GM23248 (cell line): ENCODE measurements around the gene HERC6. TPM values are rescaled to one million over a fixed set of nuclear protein-coding genes. Genes with fewer than 3 reads are reported as not detected.

ENCODE experiments used
- DNase-seq: peaks from one replicate; pipeline ENCODE4 v3.0.0-alpha.2; 2015
- H2AFZ ChIP-seq: fragments of 200-600 bp; sonication (generic); 2 replicates; pipeline ENCODE4 v1.6.1; 2016; ENCODE audit warnings: antibody characterized with exemption
- H3F3A ChIP-seq: fragments of 200-600 bp; sonication (generic); 2 replicates; pipeline ENCODE4 v1.6.1; 2016; ENCODE audit warnings: mild to moderate bottlenecking, antibody characterized with exemption, mixed run types; ENCODE audit not compliant: insufficient read depth
- H3K27ac ChIP-seq: fragments of 200-600 bp; sonication (generic); 2 replicates; pipeline ENCODE4 v1.5.1; 2016; ENCODE audit warnings: mild to moderate bottlenecking
- H3K27me3 ChIP-seq: fragments of 200-600 bp; sonication (generic); replicated peaks from 2 replicates; pipeline ENCODE4 v1.6.1; 2016; ENCODE audit warnings: mild to moderate bottlenecking; ENCODE audit not compliant: insufficient read depth
- H3K36me3 ChIP-seq: fragments of 200-600 bp; sonication (generic); 2 replicates; pipeline ENCODE4 v1.6.1; 2016; ENCODE audit warnings: low read depth, mild to moderate bottlenecking
- H3K4me1 ChIP-seq: fragments of 200-600 bp; sonication (generic); 2 replicates; pipeline ENCODE4 v1.6.1; 2016; ENCODE audit warnings: mild to moderate bottlenecking; ENCODE audit not compliant: insufficient read depth
- H3K4me2 ChIP-seq: fragments of 200-600 bp; sonication (generic); one replicate; pipeline ENCODE4 v1.6.1; 2016; ENCODE audit warnings: mild to moderate bottlenecking; ENCODE audit not compliant: unreplicated experiment
- H3K4me3 ChIP-seq: fragments of 200-600 bp; sonication (generic); 2 replicates; pipeline ENCODE4 v1.5.1; 2016; ENCODE audit warnings: mild to moderate bottlenecking
- H3K79me2 ChIP-seq: fragments of 200-600 bp; sonication (generic); 2 replicates; pipeline ENCODE4 v1.6.1; 2016; ENCODE audit warnings: mild to moderate bottlenecking; ENCODE audit not compliant: insufficient read depth
- H3K9ac ChIP-seq: fragments of 200-600 bp; sonication (generic); 2 replicates; pipeline ENCODE4 v1.6.1; 2016; ENCODE audit warnings: mild to moderate bottlenecking
- H3K9me2 ChIP-seq: fragments of 200-600 bp; sonication (generic); 2 replicates; pipeline ENCODE4 v1.6.1; 2016; ENCODE audit warnings: mixed run types, mild to moderate bottlenecking, moderate library complexity; ENCODE audit not compliant: insufficient read depth
- H3K9me3 ChIP-seq: fragments of 200-600 bp; sonication (generic); one replicate; pipeline ENCODE4 v1.6.1; 2017; ENCODE audit warnings: low read depth
- H4K20me1 ChIP-seq: fragments of 200-600 bp; sonication (generic); 2 replicates; pipeline ENCODE4 v1.6.0; 2016; ENCODE audit not compliant: insufficient read depth
- EZH2 ChIP-seq: fragments of 200-600 bp; sonication (generic); IDR thresholded peaks from 2 replicates; pipeline ENCODE4 v1.6.1; 2018; ENCODE audit warnings: antibody characterized with exemption, mild to moderate bottlenecking; ENCODE audit not compliant: insufficient read depth, poor library complexity, severe bottlenecking
- EZH2phosphoT487 ChIP-seq: fragments of 200-600 bp; sonication (generic); IDR thresholded peaks from 2 replicates; pipeline ENCODE4 v1.6.1; 2018; ENCODE audit warnings: antibody characterized with exemption, moderate library complexity, mild to moderate bottlenecking, low read depth; ENCODE audit not compliant: insufficient read depth
- WGBS, 2 experiments: methylation state at CpG; one replicate each; pipeline ENCODE4 v1.1.6; 2015 to 2017; ENCODE audit warnings: low lambda C conversion rate in 2 of 2, low coverage in 1 of 2; ENCODE audit errors: missing lambda C conversion rate in 2 of 2; 5-methylcytosine and 5-hydroxymethylcytosine counted together
- in situ Hi-C: fragments of 300-500 bp; cut with MboI; formaldehyde crosslinking; loops from 2 replicates; pipeline ENCODE4 v1.15.0; 2020
- polyA plus RNA-seq: library from polyadenylated mRNA; unstranded; fragments of >200 nt; fragmentation: Nextera tagmentation; extraction: Ambion mirVana; gene quantifications from 2 replicates; pipeline ENCODE4 v1.2.1, GENCODE V29; 2016
- total RNA-seq: library from RNA; depleted of rRNA; stranded (reverse); fragments of >200 nt; shearing (Covaris generic); gene quantifications from 2 replicates; pipeline ENCODE4 v1.2.3, GENCODE V29; 2014

Gene HERC6
- total and polyA plus RNA-seq, 2 experiments from 2014 or later = 1.1 to 1.2 TPM

DNA sequence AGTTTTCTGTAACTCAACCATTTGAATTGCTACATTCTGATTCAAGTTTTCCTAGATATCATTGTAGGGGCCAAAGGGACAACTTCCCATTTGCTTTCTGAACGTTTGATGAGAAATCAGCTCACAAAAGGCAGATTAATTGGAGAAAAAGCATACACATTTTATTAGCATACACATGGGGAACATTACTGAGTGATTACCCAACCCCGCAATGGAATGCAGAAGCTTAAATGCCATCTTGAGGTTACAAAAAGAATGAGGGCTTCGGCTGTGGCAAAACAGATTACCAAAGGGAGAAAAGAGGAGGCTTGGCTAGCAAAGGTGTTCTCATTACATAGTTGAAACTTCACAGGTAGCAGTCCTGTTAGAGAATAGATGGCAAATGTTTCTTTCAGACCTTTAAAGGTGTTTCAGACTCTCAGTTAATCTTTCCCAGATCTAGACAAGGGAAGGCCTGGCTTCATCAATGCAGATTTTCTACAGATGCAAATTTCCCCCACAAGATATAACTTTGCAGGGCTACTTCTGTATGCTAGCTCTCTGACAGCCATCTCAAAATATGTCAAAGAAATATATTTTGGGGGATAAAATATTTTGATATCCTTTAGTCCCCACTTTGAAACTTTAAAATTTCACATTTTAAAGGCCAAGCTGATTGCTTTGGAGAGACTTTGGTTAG is 26.5 kb upstream of the HERC6 start:
- no peaks in the 10 kb centered on the region for H3K36me3 ChIP-seq
- H3K4me1 ChIP-seq = peaks cover 16% of the 10 kb centered on the region
- DNase-seq = peak; percentile 76
- no peaks in the 10 kb centered on the region for H4K20me1 ChIP-seq
- in situ Hi-C loops = no loop called here
- H3F3A ChIP-seq = peaks cover 21% of the 10 kb centered on the region
- no peaks in the 10 kb centered on the region for H3K9me2 ChIP-seq
- no peaks in the 10 kb centered on the region for H3K27me3 ChIP-seq
- peak overlapping the region; percentile 42 for H3K27ac ChIP-seq
- H3K79me2 ChIP-seq = no peaks in the 10 kb centered on the region
- H3K4me3 ChIP-seq = peak overlapping the region; percentile 36; the same call in 1 of the 2 replicates
- peak overlapping the region; percentile 79 for H3K4me2 ChIP-seq
- peak overlapping the region; percentile 69 for H2AFZ ChIP-seq
- H3K9ac ChIP-seq = no peak overlapping the region
- WGBS, 2 experiments = 0 to 2% methylated on average over 3 of the region's 3 CpGs
- no peak for TF ChIP-seq EZH2phosphoT487
- no peak for TF ChIP-seq EZH2
- no peaks in the 10 kb centered on the region for H3K9me3 ChIP-seq

DNA sequence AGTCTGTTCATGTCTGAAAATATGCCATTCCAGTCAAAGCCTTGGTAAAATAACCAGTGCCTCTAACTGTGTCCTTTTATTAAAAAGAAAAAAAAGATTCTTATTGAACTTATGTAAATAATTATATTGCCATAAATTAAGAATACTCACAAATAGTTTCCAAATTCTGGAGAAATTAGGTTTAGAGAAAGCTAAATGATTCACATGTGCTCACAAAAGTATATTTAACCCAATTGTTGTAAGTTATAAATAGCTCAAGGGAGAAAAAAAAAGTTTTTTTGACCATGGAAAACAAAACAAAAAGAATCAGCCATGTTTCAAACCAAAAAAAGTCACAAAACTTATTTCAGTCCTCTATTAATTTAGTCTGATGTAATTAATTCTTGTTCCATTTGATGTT is 25.3 kb upstream of the HERC6 start:
- H3K9me2 ChIP-seq = no peaks in the 10 kb centered on the region
- H4K20me1 ChIP-seq = no peaks in the 10 kb centered on the region
- peaks cover 16% of the 10 kb centered on the region for H3K4me1 ChIP-seq
- no peak for DNase-seq
- H3F3A ChIP-seq = peaks cover 21% of the 10 kb centered on the region
- no peak overlapping the region for H3K4me3 ChIP-seq
- no peaks in the 10 kb centered on the region for H3K79me2 ChIP-seq
- H3K27ac ChIP-seq = no peak overlapping the region
- H3K27me3 ChIP-seq = no peaks in the 10 kb centered on the region
- H3K36me3 ChIP-seq = no peaks in the 10 kb centered on the region
- no peak for TF ChIP-seq EZH2
- no peak for TF ChIP-seq EZH2phosphoT487
- no peak overlapping the region for H2AFZ ChIP-seq
- H3K9ac ChIP-seq = no peak overlapping the region
- H3K4me2 ChIP-seq = no peak overlapping the region
- in situ Hi-C loops = no loop called here
- no peaks in the 10 kb centered on the region for H3K9me3 ChIP-seq

- no peak overlapping the region for H3K4me2 ChIP-seq
- peak; percentile 25 for DNase-seq
- H3K36me3 ChIP-seq = no peaks in the 10 kb centered on the region
- H3K9me3 ChIP-seq = no peaks in the 10 kb centered on the region
- no peak for TF ChIP-seq EZH2
- no peak for TF ChIP-seq EZH2phosphoT487
- H4K20me1 ChIP-seq = no peaks in the 10 kb centered on the region
- H3K4me3 ChIP-seq = no peak overlapping the region
- no peak overlapping the region for H3K27ac ChIP-seq
- H3F3A ChIP-seq = peaks cover 9% of the 10 kb centered on the region; the same call in 1 of the 2 replicates
- no peak overlapping the region for H2AFZ ChIP-seq
- no peaks in the 10 kb centered on the region for H3K79me2 ChIP-seq
- H3K9me2 ChIP-seq = no peaks in the 10 kb centered on the region
- in situ Hi-C loops = no loop called here
- peaks cover 9% of the 10 kb centered on the region for H3K4me1 ChIP-seq
- H3K27me3 ChIP-seq = no peaks in the 10 kb centered on the region
- H3K9ac ChIP-seq = no peak overlapping the region
Observed at GRCh38 chr4:88356771-88357170, 21.9 kb upstream of the HERC6 start.

DNA sequence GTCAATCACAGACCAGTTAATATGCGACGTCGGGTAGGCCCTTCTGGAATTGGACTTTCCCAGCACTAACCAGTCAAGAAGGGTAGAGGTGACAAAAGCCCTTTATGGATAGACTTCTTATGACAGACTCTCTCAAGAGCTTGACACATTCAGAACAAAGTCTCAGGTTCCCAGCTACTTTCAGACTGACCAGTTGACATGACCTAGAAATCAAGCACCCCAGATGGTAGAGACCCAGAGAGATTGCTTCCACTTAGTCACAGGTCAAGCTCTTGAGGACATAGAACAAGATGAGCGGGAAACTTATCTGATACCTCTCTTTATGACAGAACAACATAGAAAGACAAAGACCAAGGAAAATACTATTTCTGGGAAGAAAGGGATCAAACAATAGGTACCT is 21.4 kb upstream of the HERC6 start:
- no peak overlapping the region for H3K27ac ChIP-seq
- 76 to 92% methylated on average over 4 of the region's 4 CpGs for WGBS, 2 experiments
- no peaks in the 10 kb centered on the region for H3K79me2 ChIP-seq
- no peaks in the 10 kb centered on the region for H3K36me3 ChIP-seq
- no peak overlapping the region for H3K9ac ChIP-seq
- TF ChIP-seq EZH2phosphoT487 (no peak), EZH2 (no peak)
- DNase-seq = no peak
- H4K20me1 ChIP-seq = no peaks in the 10 kb centered on the region
- H3K9me2 ChIP-seq = no peaks in the 10 kb centered on the region
- H3K4me2 ChIP-seq = no peak overlapping the region
- peaks cover 4% of the 10 kb centered on the region for H3K4me1 ChIP-seq
- H2AFZ ChIP-seq = no peak overlapping the region
- no peak overlapping the region for H3K4me3 ChIP-seq
- no peaks in the 10 kb centered on the region for H3K9me3 ChIP-seq
- 0 out of 2 replicates have a peak, but pooled peaks cover 4% of the 10 kb centered on the region for H3K27me3 ChIP-seq
- in situ Hi-C loops = no loop called here
- H3F3A ChIP-seq = peaks cover 4% of the 10 kb centered on the region; the same call in 1 of the 2 replicates

DNA sequence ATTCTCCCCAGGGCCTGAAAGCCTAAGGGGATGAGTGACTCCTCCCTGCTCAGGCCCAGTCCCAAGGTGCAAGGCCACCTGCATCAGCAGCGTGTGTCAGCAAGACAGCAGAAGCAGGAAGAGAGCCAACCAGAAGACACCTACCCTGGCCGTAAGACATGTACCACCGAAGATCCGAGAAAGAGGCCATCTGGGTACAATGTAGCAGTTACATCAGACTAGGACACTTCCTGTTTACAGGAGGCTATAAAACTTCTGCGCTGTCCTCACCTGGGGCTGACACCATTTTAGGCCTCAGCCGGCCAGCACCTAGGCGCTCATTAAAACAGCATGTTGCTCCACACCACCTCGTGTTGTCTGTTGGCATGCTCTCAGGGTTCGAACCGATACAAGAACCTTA is 19.1 kb upstream of the HERC6 start:
- Histone ChIP-seq H3K9ac (no peak overlapping the region), H3K27me3 (0 out of 2 replicates have a peak, but pooled peaks cover 8% of the 10 kb centered on the region), H2AFZ (no peak overlapping the region), H3K9me3 (no peaks in the 10 kb centered on the region), H3K9me2 (no peaks in the 10 kb centered on the region), H3K4me3 (no peak overlapping the region), H3K27ac (no peak overlapping the region), H4K20me1 (no peaks in the 10 kb centered on the region), H3K4me1 (no peaks in the 10 kb centered on the region), H3F3A (no peaks in the 10 kb centered on the region), H3K4me2 (no peak overlapping the region), H3K79me2 (no peaks in the 10 kb centered on the region), H3K36me3 (no peaks in the 10 kb centered on the region)
- 86 to 88% methylated on average over 10 of the region's 10 CpGs for WGBS, 2 experiments
- in situ Hi-C loops = no loop called here
- TF ChIP-seq EZH2 (no peak), EZH2phosphoT487 (no peak)
- no peak for DNase-seq
